WERI-Rb-1 (cell line): Measurements from ENCODE around the gene GRIN3B.

Experiments used
- DNase-seq: peaks from one replicate; pipeline ENCODE4 v3.0.0-alpha.2; 2020
- H3K27ac ChIP-seq: fragments of 250-450 bp; sonication (Bioruptor Pico); 2 replicates; pipeline ENCODE4 v1.5.1; 2020; ENCODE audit warnings: mild to moderate bottlenecking, moderate library complexity
- H3K27me3 ChIP-seq: fragments of 250-450 bp; sonication (Bioruptor Pico); 2 replicates; pipeline ENCODE4 v1.5.1; 2021; ENCODE audit warnings: mild to moderate bottlenecking, low read depth, moderate library complexity; ENCODE audit not compliant: insufficient read depth, severe bottlenecking
- H3K36me3 ChIP-seq: fragments of 250-450 bp; sonication (Bioruptor Pico); 2 replicates; pipeline ENCODE4 v1.5.1; 2020; ENCODE audit warnings: mild to moderate bottlenecking, moderate library complexity
- H3K4me3 ChIP-seq: 2 replicates; pipeline ENCODE4 v1.5.1; 2011; ENCODE audit warnings: low read depth, mild to moderate bottlenecking, control low read depth, low read length
- H3K9me3 ChIP-seq: fragments of 250-450 bp; sonication (Bioruptor Pico); 2 replicates; pipeline ENCODE4 v1.5.1; 2021; ENCODE audit warnings: mild to moderate bottlenecking, moderate library complexity; ENCODE audit not compliant: severe bottlenecking
- CTCF ChIP-seq: IDR thresholded peaks from 2 replicates; pipeline ENCODE4 v1.5.1; 2011; ENCODE audit warnings: low read depth, mild to moderate bottlenecking, control low read depth, inconsistent platforms, low read length

GRIN3B gene

GRCh38 chr19:971795-972194, 28.4 kb upstream of the GRIN3B start:
- H3K9me3 ChIP-seq = peaks cover 10% of the 10 kb centered on the region
- no peak overlapping the region for H3K4me3 ChIP-seq
- no peaks in the 10 kb centered on the region for H3K27me3 ChIP-seq
- H3K27ac ChIP-seq = no peak overlapping the region
- TF ChIP-seq CTCF = no peak
- DNase-seq = no peak
- H3K36me3 ChIP-seq = peaks cover 48% of the 10 kb centered on the region

- no peak for TF ChIP-seq CTCF
- peaks cover 43% of the 10 kb centered on the region for H3K36me3 ChIP-seq
- H3K4me3 ChIP-seq = no peak overlapping the region
- no peaks in the 10 kb centered on the region for H3K27me3 ChIP-seq
- DNase-seq = no peak
- H3K9me3 ChIP-seq = peaks cover 10% of the 10 kb centered on the region
- H3K27ac ChIP-seq = no peak overlapping the region
Measured at GRCh38 chr19:972281-972680, 27.9 kb upstream of the GRIN3B start.

- Histone ChIP-seq H3K27ac (no peak overlapping the region), H3K27me3 (no peaks in the 10 kb centered on the region), H3K4me3 (no peak overlapping the region), H3K9me3 (peaks cover 10% of the 10 kb centered on the region), H3K36me3 (peaks cover 31% of the 10 kb centered on the region)
- no peak for DNase-seq
- TF ChIP-seq CTCF = no peak
Measured at GRCh38 chr19:973726-974563, 26.3 kb upstream of the GRIN3B start.

GRCh38 chr19:974564-975257, 25.5 kb upstream of the GRIN3B start:
- no peak for DNase-seq
- TF ChIP-seq CTCF = no peak

GRCh38 chr19:976476-976875, 23.7 kb upstream of the GRIN3B start:
- H3K27me3 ChIP-seq = no peaks in the 10 kb centered on the region
- H3K27ac ChIP-seq = peak overlapping the region; percentile 46; the same call in 1 of the 2 replicates
- peaks cover 7% of the 10 kb centered on the region for H3K36me3 ChIP-seq
- no peaks in the 10 kb centered on the region for H3K9me3 ChIP-seq
- no peak overlapping the region for H3K4me3 ChIP-seq
- TF ChIP-seq CTCF = no peak
- peak; percentile 70 for DNase-seq

More at GRCh38 chr19:974564-975257, 25.5 kb upstream of the GRIN3B start:
- Histone ChIP-seq H3K27ac (no peak overlapping the region), H3K9me3 (peaks cover 10% of the 10 kb centered on the region), H3K36me3 (peaks cover 25% of the 10 kb centered on the region), H3K27me3 (no peaks in the 10 kb centered on the region), H3K4me3 (no peak overlapping the region)
